ENCODE results near the gene SMG6.

DNA sequence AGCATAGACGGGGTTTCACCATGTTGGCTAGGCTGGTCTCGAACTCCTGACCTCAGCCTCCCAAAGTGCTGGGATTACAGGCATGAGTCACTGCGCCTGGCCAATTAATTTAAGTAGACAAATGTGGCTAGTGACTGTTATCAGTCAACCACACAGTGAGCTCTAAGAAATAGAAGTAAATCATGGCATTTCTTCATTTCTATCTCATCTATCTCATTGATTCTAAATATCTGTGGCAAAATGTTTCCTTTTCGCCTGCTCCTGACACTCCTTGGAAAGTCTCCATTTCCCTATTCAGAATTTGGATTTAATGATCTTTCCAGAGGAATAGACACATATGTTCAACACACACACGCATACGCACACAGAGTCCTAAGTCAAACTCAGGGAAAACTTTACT, 167.3 kb downstream of the SMG6 start:
- no peak for TF ChIP-seq EZH2phosphoT487 (IDR thresholded peaks at IDR 0.05; ENCODE audit: insufficient read depth, low read depth)
- TF ChIP-seq EZH2 (IDR thresholded peaks at IDR 0.05; ENCODE audit: insufficient read depth, poor library complexity, severe bottlenecking), result no peak
